ENCODE measurements around the gene PPBP.

GRCh38 chr4:73970945-73971344, 17.0 kb downstream of the PPBP start:
- TF ChIP-seq CTCF (IDR thresholded peaks at IDR 0.05; ENCODE audit: poor library complexity, severe bottlenecking) (no peak), EZH2 (IDR thresholded peaks at IDR 0.05; ENCODE audit: borderline replicate concordance, insufficient read depth, low read length, poor library complexity, severe bottlenecking) (no peak), TAF1 (IDR thresholded peaks at IDR 0.05; ENCODE audit: low read depth) (no peak), RAD21 (conservative IDR thresholded peaks at IDR 0.05) (no peak), SMC3 (conservative IDR thresholded peaks at IDR 0.05; ENCODE audit: poor library complexity) (no peak), EP300 (conservative IDR thresholded peaks at IDR 0.05; ENCODE audit: poor library complexity, severe bottlenecking) (no peak), POLR2AphosphoS5 (IDR thresholded peaks at IDR 0.05) (no peak)
